GM19395 (cell line): ENCODE measurements around the gene GNG8.

Experiments used
- ATAC-seq: cut with Tn5 transposase; IDR thresholded peaks from one replicate; pipeline ENCODE4 v1.9.1; 2021; ENCODE audit warnings: mild to moderate bottlenecking, moderate library complexity; ENCODE audit not compliant: unreplicated experiment

Gene GNG8

GRCh38 chr19:46635920-46636761 is at the start of gene GNG8:
TSS of gene GNG8 (minus strand) at chr19:46636202. CDS start at chr19:46634682, 1,520 bp downstream.
- no peak for ATAC-seq

- ATAC-seq, result no peak
These were observed 49.2 kb upstream of the GNG8 start for GRCh38 chr19:46685189-46685588.

- ATAC-seq, result no peak
These were observed 42.2 kb upstream of the GNG8 start for GRCh38 chr19:46678110-46678732.

GRCh38 chr19:46674416-46675178 is 38.6 kb upstream of the GNG8 start:
- no peak for ATAC-seq

GRCh38 chr19:46670813-46671212 is 34.8 kb upstream of the GNG8 start:
- no peak for ATAC-seq

- no peak for ATAC-seq
These were observed 32.7 kb upstream of the GNG8 start for GRCh38 chr19:46668662-46669061.

GRCh38 chr19:46665072-46665471 is 29.1 kb upstream of the GNG8 start:
- no peak for ATAC-seq

- peak; percentile 33 for ATAC-seq
These were observed 26.0 kb upstream of the GNG8 start for GRCh38 chr19:46661735-46662592.

GRCh38 chr19:46661020-46661731 is 25.2 kb upstream of the GNG8 start, which contains the start of gene DACT3:
TSS of gene DACT3 (minus strand) at chr19:46661182. CDS start at chr19:46661064, 118 bp downstream.
- ATAC-seq, result peak; percentile 87

GRCh38 chr19:46660551-46661019 is 24.6 kb upstream of the GNG8 start:
- ATAC-seq, result no peak

- ATAC-seq, result no peak
These were observed 24.1 kb upstream of the GNG8 start for GRCh38 chr19:46660008-46660517.

- no peak for ATAC-seq
These were observed 23.4 kb upstream of the GNG8 start for GRCh38 chr19:46659151-46660007.

- no peak for ATAC-seq
These were observed 20.5 kb upstream of the GNG8 start for GRCh38 chr19:46656541-46656940.

- ATAC-seq, result no peak
These were observed 18.7 kb upstream of the GNG8 start for GRCh38 chr19:46654621-46655152.

GRCh38 chr19:46650445-46650844 is 14.4 kb upstream of the GNG8 start:
- no peak for ATAC-seq

GRCh38 chr19:46648961-46649960 is 13.3 kb upstream of the GNG8 start:
- no peak for ATAC-seq
